HS-27A (cell line): ENCODE data around the gene PPP1CA.

Experiments used
- DNase-seq: peaks from one replicate; pipeline ENCODE4 v3.0.0-alpha.2; 2012; ENCODE audit warnings: low read depth, missing footprints

Gene PPP1CA

GRCh38 chr11:67351275-67352005 is 50.2 kb downstream of the PPP1CA start:
- DNase-seq, result no peak

- no peak for DNase-seq
These were observed 51.7 kb downstream of the PPP1CA start for GRCh38 chr11:67349928-67350465.

GRCh38 chr11:67349457-67349856 is 52.2 kb downstream of the PPP1CA start:
- no peak for DNase-seq

- no peak for DNase-seq
These were observed 52.6 kb downstream of the PPP1CA start for GRCh38 chr11:67349036-67349435.
